GM12874 (cell line): ENCODE data around the gene MAMSTR.

Source experiments
- TF ChIP-seq, protein P1 (sequence below): IDR thresholded peaks from 2 replicates; pipeline ENCODE4 v1.5.1; 2011; ENCODE audit warnings: low read depth, mild to moderate bottlenecking, control low read depth, low read length, moderate library complexity; ENCODE audit not compliant: insufficient read depth

The MAMSTR gene

DNA sequence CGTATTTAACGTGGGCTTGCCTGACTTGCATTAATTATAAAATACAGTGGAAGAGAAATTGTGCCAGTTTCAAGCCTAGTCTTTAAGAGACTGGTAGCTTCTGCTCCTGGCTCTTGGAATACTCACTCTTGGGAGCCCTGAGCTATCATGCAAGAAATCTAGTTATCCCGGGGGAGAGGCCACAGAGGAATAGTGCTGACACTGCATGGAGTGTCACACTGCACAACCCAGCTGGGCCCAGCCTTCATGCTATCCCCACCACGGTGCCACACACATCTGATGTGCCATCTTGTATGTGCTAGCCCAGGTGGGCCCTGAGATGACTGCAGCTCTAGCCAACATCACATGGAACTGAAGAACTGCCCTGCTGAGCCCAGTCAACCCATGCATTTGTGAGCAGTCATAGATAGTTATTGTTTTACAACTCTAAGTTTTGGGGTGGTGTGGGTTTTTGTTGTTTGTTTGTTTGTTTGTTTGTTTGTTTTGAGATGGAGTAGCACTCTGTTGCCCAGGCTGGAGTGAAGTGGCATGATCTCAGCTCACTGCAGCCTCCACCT lies 8.3 kb downstream of the MAMSTR start:
- TF ChIP-seq, protein P1, sequence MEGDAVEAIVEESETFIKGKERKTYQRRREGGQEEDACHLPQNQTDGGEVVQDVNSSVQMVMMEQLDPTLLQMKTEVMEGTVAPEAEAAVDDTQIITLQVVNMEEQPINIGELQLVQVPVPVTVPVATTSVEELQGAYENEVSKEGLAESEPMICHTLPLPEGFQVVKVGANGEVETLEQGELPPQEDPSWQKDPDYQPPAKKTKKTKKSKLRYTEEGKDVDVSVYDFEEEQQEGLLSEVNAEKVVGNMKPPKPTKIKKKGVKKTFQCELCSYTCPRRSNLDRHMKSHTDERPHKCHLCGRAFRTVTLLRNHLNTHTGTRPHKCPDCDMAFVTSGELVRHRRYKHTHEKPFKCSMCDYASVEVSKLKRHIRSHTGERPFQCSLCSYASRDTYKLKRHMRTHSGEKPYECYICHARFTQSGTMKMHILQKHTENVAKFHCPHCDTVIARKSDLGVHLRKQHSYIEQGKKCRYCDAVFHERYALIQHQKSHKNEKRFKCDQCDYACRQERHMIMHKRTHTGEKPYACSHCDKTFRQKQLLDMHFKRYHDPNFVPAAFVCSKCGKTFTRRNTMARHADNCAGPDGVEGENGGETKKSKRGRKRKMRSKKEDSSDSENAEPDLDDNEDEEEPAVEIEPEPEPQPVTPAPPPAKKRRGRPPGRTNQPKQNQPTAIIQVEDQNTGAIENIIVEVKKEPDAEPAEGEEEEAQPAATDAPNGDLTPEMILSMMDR: no peak

DNA sequence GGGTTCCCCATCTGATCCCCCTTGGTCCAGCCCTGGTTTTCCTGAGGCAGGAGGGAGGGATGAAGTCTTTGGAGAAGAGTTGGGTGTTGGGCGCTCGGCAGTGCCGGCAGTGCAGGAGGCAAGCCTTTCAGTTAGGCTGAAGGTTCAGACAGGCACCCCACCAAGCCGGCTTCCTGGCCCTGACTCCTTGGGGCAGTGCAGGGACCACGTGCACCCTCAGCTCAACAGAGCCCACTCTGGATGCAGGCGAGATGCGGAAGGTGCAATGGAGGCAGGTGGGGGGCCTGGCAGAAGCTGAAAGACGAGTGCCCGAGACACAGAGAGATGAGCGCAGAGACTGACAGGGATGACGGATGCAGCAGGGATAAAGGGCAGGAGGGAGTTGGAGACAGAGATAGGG lies 11.1 kb downstream of the MAMSTR start:
- TF ChIP-seq, protein P1: no peak

GRCh38 chr19:48705431-48705830 lies 14.1 kb downstream of the MAMSTR start:
- TF ChIP-seq, protein P1: no peak

GRCh38 chr19:48703316-48703715 lies 16.2 kb downstream of the MAMSTR start:
- TF ChIP-seq, protein P1: no peak

DNA sequence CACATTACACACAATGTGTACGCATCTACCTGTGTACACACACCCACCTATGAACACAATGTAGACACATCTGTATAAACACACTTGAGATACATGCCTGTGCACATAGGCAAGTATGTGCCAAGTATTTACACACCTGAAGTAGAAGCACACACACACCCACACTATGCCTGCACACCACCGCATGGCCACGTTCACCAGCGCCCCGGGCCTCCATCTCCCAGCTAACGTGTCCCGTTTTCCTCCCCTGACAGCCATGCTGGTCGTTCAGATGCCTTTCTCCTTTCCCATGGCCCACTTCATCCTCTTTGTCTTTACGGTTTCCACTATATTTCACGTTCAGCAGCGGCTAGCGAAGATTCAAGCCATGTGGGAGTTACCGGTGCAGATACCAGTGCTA lies 16.8 kb downstream of the MAMSTR start:
- TF ChIP-seq, protein P1: no peak

DNA sequence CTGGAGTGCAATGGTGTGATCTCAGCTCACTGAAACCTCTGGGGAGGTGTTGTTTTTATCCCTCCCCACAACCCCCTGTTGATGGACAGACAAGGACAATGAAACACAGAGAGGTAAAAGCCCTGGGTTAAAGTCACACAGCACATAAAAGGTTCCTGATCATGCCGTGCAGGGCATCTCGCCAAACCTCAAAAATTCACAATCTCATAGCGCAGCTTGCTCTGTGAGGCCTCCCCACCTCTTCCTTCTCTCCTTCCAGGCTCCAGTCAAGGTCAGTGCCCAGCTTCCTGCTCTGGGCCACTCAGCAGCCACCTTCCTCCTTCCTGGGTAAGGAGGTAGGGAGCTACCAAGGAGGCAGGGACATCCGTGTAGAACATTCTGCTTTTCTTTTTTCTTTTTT lies 21.5 kb downstream of the MAMSTR start:
- TF ChIP-seq, protein P1: no peak

DNA sequence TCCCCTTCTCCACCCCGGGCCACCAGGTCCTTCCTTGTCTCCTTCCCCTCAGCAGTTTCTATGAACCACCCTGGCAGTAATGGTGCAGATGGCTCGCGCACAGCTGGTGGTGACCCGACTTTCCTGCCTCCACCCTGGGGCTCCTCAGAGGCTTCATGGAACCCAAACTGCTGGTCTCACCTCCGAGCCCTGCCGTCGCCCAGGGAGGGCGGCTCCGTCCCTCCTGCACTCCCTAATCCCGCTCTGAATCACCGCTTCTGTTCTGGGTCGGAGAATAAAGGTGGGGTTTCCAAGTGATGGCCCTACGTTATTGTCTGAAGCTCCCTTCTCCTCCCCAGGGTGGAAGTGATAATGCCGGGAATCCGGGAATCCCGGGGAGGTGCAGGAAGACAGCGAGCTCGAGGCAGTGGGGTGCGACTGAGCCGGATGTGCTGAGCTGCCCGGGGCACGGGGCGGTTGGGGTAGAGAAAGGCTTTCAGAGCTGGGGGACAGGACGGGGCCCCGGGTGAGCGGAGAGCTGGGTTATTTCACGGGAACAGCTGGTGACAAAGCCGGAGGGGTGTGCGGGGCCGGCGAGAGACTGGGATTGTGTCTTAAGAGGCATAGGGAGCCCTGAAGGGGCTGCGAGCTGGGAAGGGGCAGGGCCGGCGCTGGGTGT lies 23.0 kb downstream of the MAMSTR start:
- TF ChIP-seq, protein P1: no peak
